ENCODE data around the gene NUDT14.

DNA sequence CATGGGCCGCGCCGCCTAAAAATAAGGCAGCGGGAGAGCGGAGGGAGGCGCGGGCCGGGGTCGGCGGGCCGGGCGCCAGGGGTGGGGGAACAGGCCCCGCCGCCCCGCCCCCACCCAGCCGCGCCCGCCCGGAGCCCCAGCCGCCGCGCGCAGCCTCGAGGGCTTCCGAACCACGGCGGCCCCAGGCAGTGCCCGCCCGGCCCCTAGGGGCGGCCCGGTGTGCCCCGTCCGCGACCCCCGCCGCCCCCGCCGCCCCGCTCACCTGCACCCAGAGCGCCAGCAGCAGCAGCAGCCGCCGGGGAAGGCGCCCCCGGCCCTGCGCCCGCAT, 13.1 kb downstream of the NUDT14 start:
- TF ChIP-seq PHF8 (conservative IDR thresholded peaks at IDR 0.05; ENCODE audit: low read depth, low read length) (no peak), GABPA (IDR thresholded peaks at IDR 0.05; ENCODE audit: borderline replicate concordance, insufficient read depth, low read length) (no peak), CHD1 (IDR thresholded peaks at IDR 0.05; ENCODE audit: low read depth, low read length) (no peak), EZH2 (IDR thresholded peaks at IDR 0.05; ENCODE audit: low read depth, low read length, severe bottlenecking) (no peak), POLR2A (IDR thresholded peaks at IDR 0.05; ENCODE audit: control extremely low read depth in 1 of 2, low read depth in 2 of 2, low read length in 2 of 2) (no peak), POLR2AphosphoS5 (IDR thresholded peaks at IDR 0.05; ENCODE audit: low read depth, low read length) (no peak), EP300 (IDR thresholded peaks at IDR 0.05; ENCODE audit: borderline replicate concordance in 1 of 2, low read depth in 2 of 2, low read length in 2 of 2) (no peak), CREB1 (IDR thresholded peaks at IDR 0.05) (no peak), BACH1 (IDR thresholded peaks at IDR 0.05; ENCODE audit: low read length) (no peak)
- TF ChIP-seq, protein P1, sequence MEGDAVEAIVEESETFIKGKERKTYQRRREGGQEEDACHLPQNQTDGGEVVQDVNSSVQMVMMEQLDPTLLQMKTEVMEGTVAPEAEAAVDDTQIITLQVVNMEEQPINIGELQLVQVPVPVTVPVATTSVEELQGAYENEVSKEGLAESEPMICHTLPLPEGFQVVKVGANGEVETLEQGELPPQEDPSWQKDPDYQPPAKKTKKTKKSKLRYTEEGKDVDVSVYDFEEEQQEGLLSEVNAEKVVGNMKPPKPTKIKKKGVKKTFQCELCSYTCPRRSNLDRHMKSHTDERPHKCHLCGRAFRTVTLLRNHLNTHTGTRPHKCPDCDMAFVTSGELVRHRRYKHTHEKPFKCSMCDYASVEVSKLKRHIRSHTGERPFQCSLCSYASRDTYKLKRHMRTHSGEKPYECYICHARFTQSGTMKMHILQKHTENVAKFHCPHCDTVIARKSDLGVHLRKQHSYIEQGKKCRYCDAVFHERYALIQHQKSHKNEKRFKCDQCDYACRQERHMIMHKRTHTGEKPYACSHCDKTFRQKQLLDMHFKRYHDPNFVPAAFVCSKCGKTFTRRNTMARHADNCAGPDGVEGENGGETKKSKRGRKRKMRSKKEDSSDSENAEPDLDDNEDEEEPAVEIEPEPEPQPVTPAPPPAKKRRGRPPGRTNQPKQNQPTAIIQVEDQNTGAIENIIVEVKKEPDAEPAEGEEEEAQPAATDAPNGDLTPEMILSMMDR (IDR thresholded peaks at IDR 0.05; ENCODE audit: control extremely low read depth in 1 of 3, insufficient read depth in 1 of 3, low read depth in 1 of 3, low read length in 3 of 3) = no peak
- TF ChIP-seq, protein P2, sequence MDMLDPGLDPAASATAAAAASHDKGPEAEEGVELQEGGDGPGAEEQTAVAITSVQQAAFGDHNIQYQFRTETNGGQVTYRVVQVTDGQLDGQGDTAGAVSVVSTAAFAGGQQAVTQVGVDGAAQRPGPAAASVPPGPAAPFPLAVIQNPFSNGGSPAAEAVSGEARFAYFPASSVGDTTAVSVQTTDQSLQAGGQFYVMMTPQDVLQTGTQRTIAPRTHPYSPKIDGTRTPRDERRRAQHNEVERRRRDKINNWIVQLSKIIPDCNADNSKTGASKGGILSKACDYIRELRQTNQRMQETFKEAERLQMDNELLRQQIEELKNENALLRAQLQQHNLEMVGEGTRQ (IDR thresholded peaks at IDR 0.05; ENCODE audit: low read length) = no peak
